Neural progenitor cell (in vitro differentiated cells): ENCODE measurements around the gene TBPL1. TPM values are rescaled to one million over a fixed set of nuclear protein-coding genes. Genes with fewer than 3 reads are reported as not detected.

Source experiments
- DNase-seq: peaks from one replicate; pipeline ENCODE4 v3.0.0-alpha.2; 2016; ENCODE audit warnings: low spot score
- H2AFZ ChIP-seq: fragments of 200-600 bp; sonication (generic); replicated peaks from 2 replicates; pipeline ENCODE4 v1.6.1; 2016; ENCODE audit warnings: antibody characterized with exemption
- H3F3A ChIP-seq: fragments of 200-600 bp; sonication (generic); 2 replicates; pipeline ENCODE4 v1.6.1; 2016; ENCODE audit warnings: antibody characterized with exemption, low read depth
- H3K27ac ChIP-seq: fragments of 200-600 bp; sonication (generic); 2 replicates; pipeline ENCODE4 v1.5.1; 2016; ENCODE audit warnings: mild to moderate bottlenecking
- H3K27me3 ChIP-seq: fragments of 200-600 bp; sonication (generic); 2 replicates; pipeline ENCODE4 v1.6.1; 2016; ENCODE audit warnings: mild to moderate bottlenecking, moderate library complexity
- H3K36me3 ChIP-seq: fragments of 200-600 bp; sonication (generic); 2 replicates; pipeline ENCODE4 v1.5.1; 2016
- H3K4me1 ChIP-seq: fragments of 200-600 bp; sonication (generic); 2 replicates; pipeline ENCODE4 v1.6.1; 2016; ENCODE audit warnings: mixed run types
- H3K4me2 ChIP-seq: fragments of 200-600 bp; sonication (generic); 2 replicates; pipeline ENCODE4 v1.6.1; 2016
- H3K4me3 ChIP-seq: fragments of 200-600 bp; sonication (generic); 2 replicates; pipeline ENCODE4 v1.5.1; 2016
- H3K79me2 ChIP-seq: fragments of 200-600 bp; sonication (generic); 2 replicates; pipeline ENCODE4 v1.6.1; 2016; ENCODE audit warnings: low read depth
- H3K9ac ChIP-seq: fragments of 200-600 bp; sonication (generic); 2 replicates; pipeline ENCODE4 v1.6.1; 2016
- H3K9me3 ChIP-seq: fragments of 200-600 bp; sonication (generic); 2 replicates; pipeline ENCODE4 v1.5.1; 2016; ENCODE audit warnings: low read depth
- H4K20me1 ChIP-seq: fragments of 200-600 bp; sonication (generic); 2 replicates; pipeline ENCODE4 v1.6.1; 2016; ENCODE audit warnings: low read depth
- H3K27ac Mint-ChIP-seq: 3 replicates; pipeline ENCODE4 v1.8.0; 2021; ENCODE audit warnings: mixed read lengths
- H3K27me3 Mint-ChIP-seq: 2 replicates; pipeline ENCODE4 v1.8.0; 2022; ENCODE audit warnings: low read depth, mild to moderate bottlenecking, inconsistent platforms, moderate library complexity, mixed read lengths; ENCODE audit not compliant: insufficient read depth
- H3K36me3 Mint-ChIP-seq: 3 replicates; pipeline ENCODE4 v1.8.0; 2021; ENCODE audit warnings: mixed read lengths
- H3K4me1 Mint-ChIP-seq: 3 replicates; pipeline ENCODE4 v1.8.0; 2021; ENCODE audit warnings: mixed read lengths
- H3K4me3 Mint-ChIP-seq: 3 replicates; pipeline ENCODE4 v1.8.0; 2021; ENCODE audit warnings: mild to moderate bottlenecking, moderate library complexity, mixed read lengths
- H3K9me3 Mint-ChIP-seq: 3 replicates; pipeline ENCODE4 v1.8.0; 2020; ENCODE audit warnings: mixed read lengths
- EZH2 ChIP-seq: fragments of 200-600 bp; sonication (generic); IDR thresholded peaks from 2 replicates; pipeline ENCODE4 v1.6.1; 2017; ENCODE audit warnings: antibody characterized with exemption, mild to moderate bottlenecking, moderate library complexity
- EZH2phosphoT487 ChIP-seq: fragments of 200-600 bp; sonication (generic); IDR thresholded peaks from 2 replicates; pipeline ENCODE4 v1.6.1; 2017; ENCODE audit warnings: antibody characterized with exemption
- total RNA-seq: library from RNA; depleted of rRNA; stranded (reverse); fragments of >200 nt; gene quantifications from 2 replicates; pipeline ENCODE4 v1.2.3, GENCODE V29; 2015; ENCODE audit warnings: low replicate concordance
- TF ChIP-seq, protein P1 (sequence below): fragments of 200-600 bp; sonication (generic); IDR thresholded peaks from 2 replicates; pipeline ENCODE4 v1.5.1; 2017; ENCODE audit warnings: antibody characterized with exemption, mild to moderate bottlenecking

Gene TBPL1
- total RNA-seq, 1 donor from 2014 or later: 125 TPM

DNA sequence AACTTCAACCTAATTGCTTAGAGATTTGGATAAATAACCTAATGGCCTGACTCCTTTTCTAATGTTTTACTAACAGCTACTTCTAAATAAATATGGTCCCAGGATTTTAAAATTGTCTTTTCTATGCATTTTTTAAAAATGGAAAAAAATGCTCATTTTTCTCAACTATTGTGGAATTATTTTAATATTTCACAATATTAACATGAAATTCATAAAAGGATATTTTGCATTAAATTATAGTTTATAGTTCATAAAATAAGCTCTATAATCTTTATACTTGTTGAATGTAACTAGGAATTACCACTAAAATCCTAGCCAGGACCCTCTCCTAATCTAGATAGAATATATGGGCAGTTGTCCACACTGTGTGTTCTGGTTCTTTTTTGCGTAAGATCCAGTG, 37.3 kb downstream of the TBPL1 start:
- Mint-ChIP-seq H3K4me1 (no peaks in the 10 kb centered on the region), H3K36me3 (peaks cover 5% of the 10 kb centered on the region), H3K4me3 (no peak overlapping the region), H3K9me3 (no peaks in the 10 kb centered on the region), H3K27ac (no peak overlapping the region), H3K27me3 (no peaks in the 10 kb centered on the region)
- no peaks in the 10 kb centered on the region for H3K27me3 ChIP-seq
- H3F3A ChIP-seq: peaks cover 11% of the 10 kb centered on the region
- no peaks in the 10 kb centered on the region for H3K4me1 ChIP-seq
- no peak overlapping the region for H3K27ac ChIP-seq
- no peak overlapping the region for H2AFZ ChIP-seq
- H3K4me3 ChIP-seq: no peak overlapping the region
- H3K79me2 ChIP-seq: no peaks in the 10 kb centered on the region
- no peak overlapping the region for H3K9ac ChIP-seq
- H3K4me2 ChIP-seq: no peak overlapping the region
- peaks cover 7% of the 10 kb centered on the region for H3K36me3 ChIP-seq
- no peaks in the 10 kb centered on the region for H4K20me1 ChIP-seq
- DNase-seq: no peak
- H3K9me3 ChIP-seq: no peaks in the 10 kb centered on the region
- TF ChIP-seq EZH2 (no peak), EZH2phosphoT487 (no peak)
- TF ChIP-seq, protein P1, sequence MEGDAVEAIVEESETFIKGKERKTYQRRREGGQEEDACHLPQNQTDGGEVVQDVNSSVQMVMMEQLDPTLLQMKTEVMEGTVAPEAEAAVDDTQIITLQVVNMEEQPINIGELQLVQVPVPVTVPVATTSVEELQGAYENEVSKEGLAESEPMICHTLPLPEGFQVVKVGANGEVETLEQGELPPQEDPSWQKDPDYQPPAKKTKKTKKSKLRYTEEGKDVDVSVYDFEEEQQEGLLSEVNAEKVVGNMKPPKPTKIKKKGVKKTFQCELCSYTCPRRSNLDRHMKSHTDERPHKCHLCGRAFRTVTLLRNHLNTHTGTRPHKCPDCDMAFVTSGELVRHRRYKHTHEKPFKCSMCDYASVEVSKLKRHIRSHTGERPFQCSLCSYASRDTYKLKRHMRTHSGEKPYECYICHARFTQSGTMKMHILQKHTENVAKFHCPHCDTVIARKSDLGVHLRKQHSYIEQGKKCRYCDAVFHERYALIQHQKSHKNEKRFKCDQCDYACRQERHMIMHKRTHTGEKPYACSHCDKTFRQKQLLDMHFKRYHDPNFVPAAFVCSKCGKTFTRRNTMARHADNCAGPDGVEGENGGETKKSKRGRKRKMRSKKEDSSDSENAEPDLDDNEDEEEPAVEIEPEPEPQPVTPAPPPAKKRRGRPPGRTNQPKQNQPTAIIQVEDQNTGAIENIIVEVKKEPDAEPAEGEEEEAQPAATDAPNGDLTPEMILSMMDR: no peak

DNA sequence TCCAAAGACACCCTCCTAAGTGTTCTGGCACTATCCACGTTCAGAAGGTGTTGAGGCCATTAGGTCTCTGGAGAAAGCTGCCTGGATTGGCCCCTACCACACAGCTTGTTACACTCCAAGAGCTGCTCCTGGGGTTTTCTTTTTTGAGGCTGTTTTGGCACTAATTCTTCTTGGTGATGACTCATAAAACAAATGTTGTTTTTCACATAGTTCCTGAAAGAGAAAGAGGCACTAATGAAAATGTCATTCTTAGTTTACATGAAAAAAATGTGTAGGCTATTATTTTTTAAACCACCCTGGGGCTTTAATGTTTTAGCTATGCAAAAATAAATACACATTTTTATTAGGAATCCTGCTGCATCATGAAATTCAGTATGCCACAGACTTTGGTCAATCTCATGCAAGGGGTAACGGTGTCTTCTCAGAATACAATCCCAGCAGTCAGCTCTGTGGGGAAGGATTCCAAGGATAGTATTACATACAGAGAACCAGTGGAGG, 38.1 kb downstream of the TBPL1 start:
- Histone ChIP-seq H3K27ac (no peak overlapping the region), H3K27me3 (no peaks in the 10 kb centered on the region), H3K9ac (no peak overlapping the region), H3K4me2 (no peak overlapping the region), H3K4me3 (no peak overlapping the region), H3K4me1 (no peaks in the 10 kb centered on the region), H2AFZ (no peak overlapping the region), H3K79me2 (no peaks in the 10 kb centered on the region), H3K9me3 (no peaks in the 10 kb centered on the region), H3F3A (peaks cover 10% of the 10 kb centered on the region), H3K36me3 (peaks cover 7% of the 10 kb centered on the region), H4K20me1 (no peaks in the 10 kb centered on the region)
- Mint-ChIP-seq H3K36me3 (peaks cover 4% of the 10 kb centered on the region), H3K27ac (no peak overlapping the region), H3K27me3 (no peaks in the 10 kb centered on the region), H3K4me1 (no peaks in the 10 kb centered on the region), H3K9me3 (no peaks in the 10 kb centered on the region), H3K4me3 (no peak overlapping the region)
- DNase-seq: no peak
- no peak for TF ChIP-seq EZH2
- TF ChIP-seq EZH2phosphoT487: no peak
- TF ChIP-seq, protein P1: no peak

DNA sequence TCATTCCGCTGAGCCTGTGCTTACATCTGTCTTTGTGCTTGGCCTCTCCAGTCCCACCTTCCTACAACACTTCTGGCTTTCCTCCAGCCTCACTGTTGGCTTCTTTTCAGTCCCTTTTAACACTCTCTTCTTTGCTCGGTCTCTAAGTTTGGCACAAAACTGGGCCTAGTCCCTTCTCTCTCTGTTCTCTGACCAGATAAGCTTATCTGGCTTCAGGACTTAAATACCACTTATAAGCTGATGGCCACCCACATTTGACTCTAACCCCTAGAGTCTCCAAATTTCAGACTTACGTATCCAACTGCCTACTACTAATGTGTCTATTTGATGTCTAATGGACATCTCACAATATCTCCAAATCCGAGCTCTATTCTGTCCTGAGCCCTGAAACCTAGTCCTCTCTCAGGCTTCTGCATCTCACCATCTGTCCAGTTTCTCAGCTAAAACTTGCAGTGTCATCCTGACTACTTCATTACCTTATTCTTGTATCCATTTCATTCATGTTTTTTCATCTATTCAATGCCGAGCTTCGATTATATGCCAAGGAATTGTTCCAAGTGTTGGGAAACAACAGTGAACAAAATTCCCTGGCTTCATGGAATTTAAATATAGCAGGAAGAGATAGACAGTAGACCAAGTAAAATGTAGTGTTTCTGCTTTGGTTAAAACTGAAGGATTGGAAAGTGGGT, 40.1 kb downstream of the TBPL1 start:
- Mint-ChIP-seq H3K4me1 (no peaks in the 10 kb centered on the region), H3K27ac (no peak overlapping the region), H3K4me3 (no peak overlapping the region), H3K36me3 (peaks cover 4% of the 10 kb centered on the region), H3K9me3 (no peaks in the 10 kb centered on the region), H3K27me3 (no peaks in the 10 kb centered on the region)
- Histone ChIP-seq H3K4me3 (no peak overlapping the region), H3K4me2 (no peak overlapping the region), H3K36me3 (peaks cover 7% of the 10 kb centered on the region), H3K27me3 (no peaks in the 10 kb centered on the region), H3K9me3 (no peaks in the 10 kb centered on the region), H3K79me2 (no peaks in the 10 kb centered on the region), H3K4me1 (no peaks in the 10 kb centered on the region), H4K20me1 (no peaks in the 10 kb centered on the region), H3K9ac (no peak overlapping the region), H3K27ac (no peak overlapping the region), H2AFZ (no peak overlapping the region), H3F3A (peaks cover 12% of the 10 kb centered on the region)
- no peak for DNase-seq
- TF ChIP-seq EZH2phosphoT487: no peak
- TF ChIP-seq, protein P1: no peak
- TF ChIP-seq EZH2: no peak
